Measurements from ENCODE around the gene PORCN.

PORCN gene

DNA sequence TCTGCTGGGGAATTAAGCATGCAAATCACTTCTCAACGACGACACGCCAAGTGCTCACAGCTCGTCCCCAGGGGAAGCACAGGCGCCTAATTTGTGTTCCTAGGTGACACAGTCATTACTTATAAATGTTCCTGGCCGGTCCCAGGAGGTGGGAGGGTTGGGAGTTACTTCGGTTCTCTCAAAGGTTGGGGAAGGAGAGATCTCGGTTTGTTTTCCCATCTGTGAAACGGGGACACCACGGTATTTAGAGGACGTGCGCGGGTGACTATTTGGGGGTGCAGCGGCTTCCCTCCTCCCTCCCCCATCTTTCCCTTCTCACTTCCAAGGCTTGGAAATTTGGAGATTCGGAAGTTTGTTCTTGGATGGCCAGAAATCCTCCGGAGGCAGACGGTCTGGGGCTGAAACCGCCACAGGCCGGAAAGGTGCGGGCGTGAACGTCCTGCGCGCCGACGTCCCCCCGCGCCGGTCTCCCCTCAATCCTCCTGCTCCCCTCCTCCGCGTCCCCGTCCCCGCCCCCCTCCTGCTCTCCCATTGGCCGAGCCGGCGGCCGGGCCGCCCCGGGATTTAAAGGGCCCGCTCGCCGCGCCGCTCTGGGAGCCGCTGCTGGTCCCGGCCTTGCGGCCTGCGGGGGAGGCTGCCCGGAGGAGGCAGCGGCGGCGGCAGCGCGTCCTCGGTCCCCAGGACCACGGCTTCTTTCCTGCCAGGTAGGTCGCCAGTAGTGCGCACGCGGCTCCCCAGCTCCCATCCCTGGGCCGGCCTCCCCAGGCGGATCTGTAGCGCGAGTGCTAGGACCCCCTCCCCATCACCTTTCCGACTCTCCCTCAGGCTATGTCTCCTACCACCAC is at the start of gene PORCN:
Gene PORCN (plus strand): TSS at position 593 of the 845 bp plus-strand sequence. CDS start 829 bp downstream, outside the sequence.
- DNase-seq (ENCODE audit: low read depth) = peak; percentile 65

DNA sequence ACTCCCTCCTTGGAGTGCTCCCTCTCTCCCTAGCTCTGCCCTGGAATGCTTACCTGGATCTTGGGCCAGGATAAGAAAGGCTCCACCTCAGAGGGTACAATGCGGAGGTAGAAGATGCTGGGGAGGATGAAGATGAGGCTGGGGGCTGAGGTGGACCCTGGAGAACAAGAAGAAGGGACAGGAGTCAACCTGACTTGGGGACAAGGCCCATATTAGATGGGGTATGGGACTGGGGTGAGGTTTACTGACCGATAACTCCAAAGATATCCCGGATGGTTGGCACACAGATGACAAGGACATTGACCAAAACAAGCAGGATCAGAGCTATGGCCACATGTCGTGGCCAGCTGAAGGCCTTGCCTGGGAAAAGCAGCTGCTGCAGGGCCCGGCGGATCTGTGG is 49.3 kb upstream of the PORCN start:
- no peak for DNase-seq (ENCODE audit: low read depth)

DNA sequence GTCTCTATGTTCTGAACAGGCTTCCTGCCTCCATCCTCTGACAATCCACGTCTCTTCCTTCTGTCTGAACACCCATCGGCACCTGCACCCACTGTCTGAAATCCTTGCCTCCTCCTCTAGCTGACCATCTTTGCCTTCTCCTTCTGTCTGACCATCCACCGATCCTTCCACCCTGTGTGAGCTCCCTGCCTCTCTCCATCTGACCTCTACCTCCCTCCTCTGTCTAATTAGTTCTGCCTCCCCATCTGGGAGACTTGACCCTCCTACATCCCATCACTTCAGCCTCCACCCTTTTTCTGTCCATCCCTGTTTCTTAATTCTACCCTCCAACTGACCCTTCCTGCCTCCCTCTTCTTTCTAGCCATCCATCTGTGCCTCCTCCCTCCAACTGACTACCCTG is 48.8 kb upstream of the PORCN start:
- DNase-seq (ENCODE audit: low read depth) = no peak

DNA sequence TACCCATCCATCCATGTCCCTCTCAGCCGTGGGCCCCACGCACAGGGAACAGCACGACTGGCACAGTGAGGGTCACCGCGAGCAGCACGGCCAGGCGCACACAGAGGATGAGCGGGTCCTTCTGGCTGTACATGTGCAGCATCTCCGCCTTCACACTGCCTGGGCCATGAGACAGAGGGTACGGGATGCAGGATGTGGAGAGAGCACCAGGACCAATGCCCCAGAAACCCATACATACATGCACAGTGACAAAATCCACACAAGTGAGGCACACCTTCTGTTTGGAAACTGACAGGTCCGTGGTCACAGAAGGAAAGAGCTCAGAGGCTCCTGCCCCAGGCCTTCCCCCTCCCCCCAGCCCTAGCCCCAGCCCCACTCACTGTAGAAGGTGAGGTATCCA is 48.2 kb upstream of the PORCN start:
- DNase-seq (ENCODE audit: low read depth) = no peak

DNA sequence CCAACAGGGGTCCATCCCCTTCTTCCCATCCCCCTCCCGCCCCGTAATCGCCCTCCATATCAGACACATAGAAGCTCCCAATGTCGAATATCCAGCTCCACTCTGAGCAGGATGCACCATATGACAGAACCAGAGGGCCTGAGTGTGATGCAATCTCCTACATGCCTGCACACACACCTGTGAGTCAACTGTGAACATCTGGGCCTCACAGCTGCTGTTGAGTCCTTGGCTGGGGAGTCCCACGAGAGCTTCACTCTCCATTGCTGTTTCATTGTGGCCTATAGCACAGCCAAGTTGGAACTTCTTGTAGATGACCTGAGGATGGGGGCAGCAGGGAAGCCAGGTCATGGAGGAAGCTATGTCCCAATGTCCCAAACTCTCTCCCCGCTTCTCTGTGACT is 47.0 kb upstream of the PORCN start:
- no peak for DNase-seq (ENCODE audit: low read depth)

DNA sequence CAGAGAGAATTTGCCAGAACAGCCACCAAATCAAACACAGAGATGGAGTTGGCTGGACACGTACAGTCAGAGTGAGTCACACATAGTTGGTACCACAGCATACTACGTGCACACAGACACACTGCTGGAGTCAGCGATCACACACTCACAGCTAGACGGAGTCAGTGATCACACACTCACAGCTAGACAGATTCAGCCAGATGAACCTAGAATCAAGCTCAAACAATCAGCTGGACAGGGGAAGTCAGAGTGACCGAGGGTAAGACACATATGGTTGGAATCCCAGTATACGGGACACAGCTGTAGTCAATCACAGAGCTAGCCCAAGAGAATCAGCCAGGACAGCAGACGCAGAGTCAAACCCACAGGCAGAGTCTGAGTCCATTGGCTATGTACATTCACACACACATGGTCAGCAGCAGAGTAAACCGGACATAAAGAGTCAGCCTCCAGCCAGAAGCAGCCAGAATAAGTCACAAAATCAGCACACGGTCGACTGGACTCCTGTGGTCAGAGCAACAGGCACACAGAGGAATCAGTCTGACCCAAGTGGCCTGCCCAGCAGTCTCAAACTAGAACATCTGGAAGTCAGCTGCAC is 43.4 kb upstream of the PORCN start:
- DNase-seq (ENCODE audit: low read depth) = no peak

DNA sequence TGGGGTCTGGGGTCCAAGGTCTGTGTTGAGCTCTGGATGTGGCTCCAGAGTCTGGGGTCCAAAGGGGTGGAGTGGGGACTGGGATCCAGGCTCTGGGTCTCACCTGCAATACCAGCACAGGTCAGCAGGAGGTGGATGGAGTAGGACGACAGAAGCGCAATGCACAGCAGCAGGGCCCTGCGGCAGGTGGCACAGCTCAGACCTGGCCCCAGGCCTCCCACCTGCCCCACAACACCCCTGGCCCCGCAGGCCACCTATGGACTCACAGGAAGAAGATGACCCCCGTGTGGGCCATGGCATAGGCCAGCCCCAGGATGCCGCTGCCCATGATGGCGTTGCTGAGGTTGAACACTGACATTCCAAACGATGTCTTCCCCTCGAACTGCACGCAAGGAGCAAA is 42.1 kb upstream of the PORCN start:
- no peak for DNase-seq (ENCODE audit: low read depth)

DNA sequence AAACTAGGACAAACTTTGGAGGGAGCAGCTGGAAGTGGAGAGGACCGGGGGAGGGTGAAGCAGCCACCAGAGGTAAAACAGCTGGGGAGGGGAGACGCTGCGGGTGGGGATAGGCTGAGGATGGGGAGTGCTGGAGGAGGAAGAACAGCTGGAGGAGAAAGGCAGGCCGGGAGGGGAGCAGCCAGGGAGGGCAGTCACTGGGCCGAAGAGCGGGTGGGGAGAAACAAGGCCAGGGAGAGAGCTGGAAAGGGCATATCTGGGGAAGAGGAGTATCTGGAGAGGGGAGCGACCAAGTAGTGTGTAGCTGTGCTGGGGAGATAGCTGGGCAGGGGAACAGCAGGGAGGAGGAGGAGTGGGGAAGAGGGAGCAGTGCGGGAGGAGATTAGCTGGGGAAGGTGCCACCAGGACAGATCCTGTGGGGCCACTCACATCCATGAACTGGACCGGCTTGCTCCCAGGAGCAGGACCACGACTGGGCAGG is 41.5 kb upstream of the PORCN start:
- no peak for DNase-seq (ENCODE audit: low read depth)

DNA sequence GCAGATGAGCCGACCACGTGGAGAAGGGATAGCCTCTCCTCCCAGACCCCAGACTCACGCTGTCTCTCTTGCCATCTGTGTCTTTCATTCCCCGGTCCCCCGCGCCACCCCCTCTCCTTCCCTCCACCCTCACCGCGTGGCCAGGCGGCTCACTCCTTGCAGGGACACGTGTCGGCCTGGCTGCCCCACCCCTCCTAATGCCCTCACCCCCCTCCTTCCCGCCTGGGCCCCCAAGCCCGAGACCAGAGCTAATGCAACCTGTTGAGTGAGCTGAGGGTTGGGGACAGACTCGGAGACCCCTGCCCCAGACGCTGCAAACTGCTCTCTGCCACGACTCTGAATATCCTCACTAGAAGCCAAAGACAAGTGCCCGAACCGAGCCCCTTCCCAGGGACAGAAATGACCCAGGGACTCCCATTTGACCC is 40.5 kb upstream of the PORCN start:
- no peak for DNase-seq (ENCODE audit: low read depth)

DNA sequence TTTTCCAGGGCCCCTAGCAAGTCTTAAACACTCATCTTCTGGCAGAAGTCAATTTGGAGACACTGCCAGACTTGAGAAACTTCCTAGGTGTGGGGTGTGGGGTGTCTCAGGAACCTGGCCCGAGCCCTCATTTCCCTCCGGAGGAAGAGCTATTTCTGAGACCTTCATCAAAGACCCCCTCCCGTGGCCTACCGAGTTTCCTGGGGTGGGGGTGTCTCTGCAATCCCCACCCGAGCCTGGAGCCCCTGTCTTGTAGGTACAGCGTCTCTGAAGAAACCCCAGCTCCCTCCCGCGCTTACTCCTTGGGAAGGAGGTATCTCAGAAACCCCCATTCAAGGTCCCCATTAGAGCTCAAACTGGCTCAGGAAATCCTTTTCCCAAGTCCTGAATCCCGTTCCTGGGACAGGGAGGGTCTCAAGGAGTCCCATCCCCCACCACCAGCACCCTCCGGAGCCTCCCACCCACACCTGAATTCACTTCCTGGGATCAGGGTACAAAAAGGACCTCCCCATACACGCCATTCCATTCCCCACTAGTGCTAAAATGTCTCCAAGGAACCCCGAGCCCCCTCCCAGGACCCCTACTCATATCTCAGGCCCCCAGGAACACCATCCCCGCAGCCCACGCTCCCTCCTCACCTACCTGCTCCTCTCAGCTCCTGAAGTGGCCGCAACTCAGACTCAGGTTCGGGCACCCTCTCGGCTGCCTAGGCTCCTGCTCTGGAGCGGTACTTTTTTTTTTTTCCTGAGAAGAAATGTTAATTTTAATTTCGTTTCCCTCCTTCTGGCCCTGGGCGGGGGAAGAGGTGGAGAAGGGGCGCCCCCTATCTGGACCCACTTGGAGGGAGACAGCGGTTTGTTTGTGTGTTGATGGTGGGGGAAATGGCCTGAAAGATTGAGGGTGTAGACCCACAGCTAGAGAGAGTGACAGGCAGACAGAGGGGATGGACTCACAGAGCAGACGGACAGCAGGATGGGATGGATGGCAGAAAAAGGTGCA is 39.8 kb upstream of the PORCN start:
- no peak for DNase-seq (ENCODE audit: low read depth)

DNA sequence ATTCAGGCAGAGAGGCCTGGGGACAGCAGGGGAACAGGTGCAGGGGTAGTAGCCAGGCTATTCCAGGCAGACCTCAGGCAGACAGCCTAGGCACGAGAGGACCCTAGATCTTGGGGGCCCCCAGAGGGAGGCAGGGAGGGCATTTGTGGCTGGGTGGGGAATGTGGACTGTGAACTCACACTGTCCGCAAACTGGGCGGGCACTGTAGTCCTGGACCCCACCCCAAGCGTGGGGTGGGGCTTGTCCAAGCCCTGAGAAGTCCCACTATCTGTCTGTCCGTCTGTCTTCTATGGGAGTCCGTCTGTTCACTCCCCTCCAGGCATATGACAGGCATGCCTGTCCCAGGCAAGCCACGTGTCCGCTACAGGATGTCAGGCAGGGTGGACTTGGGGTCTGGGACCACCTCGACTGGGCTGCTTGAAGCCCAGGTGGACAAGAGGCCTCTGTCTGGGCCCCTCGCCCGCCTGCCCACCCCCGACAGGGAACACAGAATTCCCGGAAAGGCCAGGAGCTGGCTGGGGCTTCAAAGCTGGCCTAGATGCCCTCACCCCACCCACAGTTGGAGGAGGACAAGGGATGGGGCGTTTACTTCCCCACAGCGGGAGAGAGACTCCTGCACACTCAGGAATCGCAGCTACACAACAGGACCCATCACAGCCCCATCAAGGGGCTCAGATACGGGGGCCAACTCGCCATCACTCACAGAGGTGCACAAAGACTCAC is 38.5 kb upstream of the PORCN start, which contains the start of gene SLC38A5:
Gene SLC38A5 (minus strand): TSS at position 151 of the 723 bp plus-strand sequence. CDS start 2,336 bp downstream, outside the sequence.
- DNase-seq (ENCODE audit: low read depth) = no peak

DNA sequence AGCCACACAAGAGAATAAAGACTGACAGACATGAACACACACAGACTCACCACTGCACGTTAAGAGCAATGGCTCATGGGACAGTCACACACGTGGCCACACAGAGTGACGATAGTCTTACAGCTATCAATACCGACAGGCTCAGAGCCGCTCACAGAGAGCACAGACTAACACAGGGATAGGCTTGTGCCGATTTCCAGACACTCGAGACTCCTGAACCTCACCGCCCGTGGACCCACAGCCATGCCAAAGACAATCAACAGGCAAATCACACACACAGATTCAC is 38.0 kb upstream of the PORCN start:
- DNase-seq (ENCODE audit: low read depth) = no peak

DNA sequence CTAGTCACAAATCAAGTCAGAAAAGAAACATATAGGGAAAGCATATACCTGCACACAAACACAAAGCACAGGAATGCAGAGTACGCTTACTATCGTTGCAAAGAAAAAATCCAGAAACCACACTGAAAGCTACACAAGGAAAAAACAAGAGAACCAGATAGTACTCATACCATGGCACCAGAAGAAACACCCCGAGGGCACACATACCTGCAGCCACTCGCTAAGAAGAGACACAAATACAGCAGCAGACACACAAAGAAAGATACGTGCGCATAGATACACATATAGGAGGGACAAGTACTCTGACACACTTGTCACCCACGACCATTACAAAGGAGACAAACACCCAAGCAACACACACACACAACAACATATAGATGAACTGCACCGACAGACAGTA is 37.3 kb upstream of the PORCN start:
- no peak for DNase-seq (ENCODE audit: low read depth)

DNA sequence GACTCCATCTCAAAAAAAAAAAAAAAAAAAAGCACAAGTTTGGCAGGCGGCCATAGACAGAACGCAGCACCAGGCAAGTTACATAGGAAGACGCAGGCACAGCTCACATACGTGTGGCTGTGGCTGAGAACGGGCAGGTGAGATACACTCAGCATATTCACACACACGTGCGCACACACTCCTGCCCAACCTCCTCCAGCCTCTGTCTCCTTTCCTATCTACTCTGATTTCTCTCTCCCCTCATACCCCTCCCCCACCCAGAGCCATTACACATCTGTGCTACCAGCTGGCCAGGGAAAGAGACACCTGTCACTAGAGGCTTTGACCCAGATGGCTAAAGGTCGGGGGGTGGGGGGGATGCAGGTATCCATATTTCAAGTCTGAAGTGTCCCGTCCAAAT is 36.6 kb upstream of the PORCN start:
- no peak for DNase-seq (ENCODE audit: low read depth)

DNA sequence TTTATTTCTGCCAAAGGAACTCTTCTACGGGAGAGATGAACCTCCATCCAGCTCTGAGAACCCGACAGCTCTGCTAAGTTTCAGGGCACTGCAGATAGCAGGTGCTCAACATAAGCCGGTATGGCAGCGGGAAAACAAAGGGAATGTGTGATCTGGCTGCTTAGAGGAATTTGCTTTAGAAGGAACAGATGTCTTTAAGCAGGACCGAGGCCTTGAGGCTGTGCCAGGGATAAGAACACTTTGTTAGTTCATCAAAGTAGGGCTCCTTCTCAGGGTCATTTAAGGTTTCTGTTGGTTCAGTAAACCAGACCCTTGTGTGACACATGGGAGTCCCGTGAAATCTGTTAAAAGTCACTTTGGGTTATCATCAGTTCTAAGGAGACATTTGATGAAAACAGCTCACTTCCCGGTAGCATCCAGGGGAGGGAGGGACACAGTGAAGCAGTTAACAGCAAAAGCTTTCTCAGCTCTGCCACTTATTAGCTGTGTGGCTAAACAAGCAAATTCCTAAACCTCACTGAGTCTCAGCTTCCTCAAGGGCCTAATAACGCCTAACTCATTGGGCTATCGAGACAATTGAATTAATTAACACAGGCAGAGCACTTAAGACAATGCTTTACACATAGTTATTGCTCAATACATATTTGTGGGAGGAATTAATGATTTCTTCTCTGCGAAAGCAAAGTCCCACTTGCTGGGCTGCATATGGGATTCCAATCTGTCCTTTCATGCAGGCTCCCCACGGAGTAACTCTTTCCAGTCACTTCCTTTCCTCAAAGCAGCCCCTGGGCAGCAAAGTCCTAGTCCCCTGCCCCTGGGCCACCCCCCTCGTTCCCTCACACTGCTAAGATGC is 35.7 kb upstream of the PORCN start:
- no peak for DNase-seq (ENCODE audit: low read depth)

DNA sequence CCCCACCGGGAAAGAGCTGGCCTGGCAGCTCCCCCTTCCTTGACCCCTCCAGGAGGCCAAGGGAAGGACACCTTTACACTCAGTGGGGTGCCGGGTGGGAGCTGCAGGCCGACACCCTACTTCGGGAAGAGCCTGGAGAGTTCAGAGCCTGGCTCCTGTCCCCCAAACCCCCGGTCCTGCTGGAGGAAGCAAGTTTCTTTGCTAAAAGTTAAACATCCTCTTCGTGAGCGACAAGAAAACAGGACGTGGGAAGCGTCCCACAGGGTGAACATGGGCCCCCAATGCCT is 35.1 kb upstream of the PORCN start:
- DNase-seq (ENCODE audit: low read depth) = no peak

DNA sequence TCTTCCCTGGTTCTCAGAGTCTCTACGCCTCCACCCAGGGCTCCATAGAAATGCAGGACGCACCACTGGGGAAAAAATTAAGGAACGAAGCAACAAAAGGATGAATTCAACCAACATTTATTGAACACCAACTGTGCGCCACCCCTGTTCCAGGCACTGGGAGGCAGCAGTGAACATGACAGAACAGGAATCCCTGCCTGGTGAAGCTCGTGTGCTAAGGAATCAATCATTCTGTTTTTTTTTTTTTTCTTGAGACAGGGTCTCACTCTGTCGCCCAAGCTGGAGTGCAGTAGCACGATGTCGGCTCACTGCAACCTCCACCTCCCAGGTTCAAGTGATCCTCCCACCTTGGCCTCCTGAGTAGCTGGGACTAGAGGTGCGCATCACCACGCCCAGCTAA is 34.7 kb upstream of the PORCN start:
- DNase-seq (ENCODE audit: low read depth) = no peak

DNA sequence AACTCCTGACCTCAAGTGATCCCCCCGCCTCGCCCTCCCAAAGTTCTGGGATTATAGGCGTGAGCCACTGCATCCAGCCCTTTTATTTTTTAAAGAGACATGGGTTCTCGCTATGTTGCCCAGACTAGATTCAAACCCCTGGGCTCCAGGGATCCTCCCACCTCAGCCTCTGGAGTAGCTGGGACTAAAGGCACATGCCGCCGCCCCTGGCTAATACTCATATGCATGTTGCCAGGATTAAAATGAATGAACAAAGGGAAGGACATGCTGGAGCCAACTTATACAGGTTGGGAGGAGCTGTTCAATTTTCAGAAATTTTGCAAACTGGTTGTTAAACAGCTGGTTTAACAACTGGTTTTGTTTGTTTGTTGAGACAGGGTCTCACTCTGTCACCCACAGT is 34.2 kb upstream of the PORCN start:
- DNase-seq (ENCODE audit: low read depth) = no peak

DNA sequence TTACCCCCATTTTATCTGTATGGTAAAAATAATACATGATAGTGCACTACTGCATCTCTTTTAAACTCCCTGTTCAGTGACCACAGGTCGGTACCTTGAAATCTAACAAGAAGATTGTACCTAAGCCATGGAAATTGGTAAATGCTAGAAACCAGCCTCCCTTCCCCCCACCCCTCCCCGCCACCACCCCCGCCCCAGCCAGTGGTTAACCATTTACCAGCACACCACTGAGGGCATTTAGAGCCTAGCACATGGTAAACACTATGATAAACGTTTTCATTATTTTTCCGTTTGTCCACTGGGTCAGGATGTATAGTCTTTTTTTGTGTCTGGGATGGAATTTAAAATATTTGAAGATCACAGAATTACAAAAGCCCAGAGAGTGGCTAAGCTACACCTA is 33.5 kb upstream of the PORCN start:
- DNase-seq (ENCODE audit: low read depth) = no peak

DNA sequence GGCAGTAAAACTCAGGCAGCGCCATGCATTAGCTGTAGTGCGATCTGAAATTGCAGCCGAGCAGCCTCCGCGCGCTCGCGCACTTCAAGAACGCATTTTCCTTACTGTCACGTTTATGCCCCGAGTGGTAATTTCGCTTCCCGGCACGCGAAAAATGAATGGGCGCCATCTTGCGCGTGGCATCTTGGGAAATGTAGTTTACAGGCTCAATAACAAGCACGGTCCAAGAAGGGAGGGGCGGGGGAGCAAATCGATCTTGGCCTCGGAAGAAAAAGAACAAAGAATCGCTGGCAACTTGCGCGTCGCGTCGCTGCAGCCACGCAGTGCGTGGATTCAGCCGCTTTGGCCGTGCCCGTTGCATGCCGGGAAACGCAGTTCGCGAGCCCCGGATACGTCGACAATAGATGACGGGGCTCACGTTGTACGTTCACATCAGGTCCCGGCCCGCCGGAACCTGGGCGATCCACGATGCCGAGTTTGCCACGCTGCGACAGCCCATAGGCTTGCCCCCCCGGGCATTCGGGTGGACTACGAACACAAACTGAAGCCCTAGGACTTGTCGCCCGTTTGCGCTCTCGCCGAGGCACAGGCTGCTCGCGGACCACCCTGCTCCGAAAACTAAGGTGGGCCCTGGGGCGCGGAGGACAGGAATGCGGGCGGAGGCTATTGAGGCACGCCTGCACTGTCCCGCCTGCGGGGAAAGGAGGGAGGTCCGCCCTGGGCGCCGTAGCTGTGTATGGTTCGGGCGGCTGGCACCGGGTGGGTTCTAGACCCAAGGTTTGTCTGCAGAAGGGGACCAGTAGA is 32.8 kb upstream of the PORCN start, which contains the start of gene FTSJ1:
Gene FTSJ1 (plus strand): TSS at position 426 of the 804 bp plus-strand sequence. CDS start 1,849 bp downstream, outside the sequence.
- DNase-seq (ENCODE audit: low read depth) = peak; percentile 86
